Uterus (tissue), 4 donors: Measurements from ENCODE around the gene SLC44A4. TPM values are rescaled to one million over a fixed set of nuclear protein-coding genes. Genes with fewer than 3 reads are reported as not detected.
"Not testable (repeated sequence)": the region's sequence is repeated elsewhere in the genome, so short reads cannot be mapped to it uniquely, and the experiment has no call there.

Experiments used
- DNase-seq, 2 donors: peaks; one replicate each; pipeline ENCODE4 v3.0.0-alpha.2; 2019 to 2020
- H3K27ac ChIP-seq, 2 donors: fragments of 200-600 bp; sonication (generic); 1 replicate in 1 of 2; 2 replicates in 1 of 2; pipeline ENCODE4 v1.5.1; 2016 to 2018
- H3K27me3 ChIP-seq, 2 donors: fragments of 200-600 bp; sonication (generic); one replicate each; pipeline ENCODE4 v1.5.1; 2018 to 2019; ENCODE audit warnings: control low read depth in 1 of 2
- H3K36me3 ChIP-seq, 2 donors: fragments of 200-600 bp; sonication (generic); one replicate each; pipeline ENCODE4 v1.5.1; 2019; ENCODE audit warnings: control low read depth in 1 of 2
- H3K4me1 ChIP-seq, 2 donors: fragments of 200-600 bp; sonication (generic); one replicate each; pipeline ENCODE4 v1.5.1; 2018 to 2019; ENCODE audit warnings: control low read depth in 1 of 2
- H3K4me3 ChIP-seq, 2 donors: fragments of 200-600 bp; sonication (generic); 1 replicate in 1 of 2; 2 replicates in 1 of 2; pipeline ENCODE4 v1.5.1; 2018 to 2019; ENCODE audit warnings: mild to moderate bottlenecking in 1 of 2
- H3K9me3 ChIP-seq, 2 donors: fragments of 200-600 bp; sonication (generic); one replicate each; pipeline ENCODE4 v1.5.1; 2019; ENCODE audit warnings: control low read depth in 1 of 2
- POLR2A ChIP-seq, 2 donors: fragments of 450-650 bp; IDR thresholded peaks; one replicate each; pipeline ENCODE4 v1.6.1; 2016; ENCODE audit warnings: antibody characterized with exemption in 2 of 2, mild to moderate bottlenecking in 1 of 2, moderate library complexity in 1 of 2
- intact Hi-C: fragments of 100-400 bp; cut with DNase I; formaldehyde crosslinking; loops from one replicate; pipeline ENCODE4 v1.15.1; 2023; ENCODE audit warnings: low total_unique reads
- total RNA-seq, 4 donors: library from RNA; depleted of rRNA in 3 of 4; stranded (reverse); fragments of >200 nt in 3 of 4; gene quantifications; one replicate each; pipeline versions ENCODE4 v1.1.0 to v1.2.4, GENCODE V29; 2014 to 2023
- TF ChIP-seq, protein P1 (sequence below), 4 experiments: fragments of 200-600 bp in 2 of 4; fragments of 450-650 bp in 2 of 4; sonication (generic) in 2 of 4; IDR thresholded peaks; one replicate each; pipeline ENCODE4 v1.5.1; 2016 to 2019; ENCODE audit warnings: antibody characterized with exemption in 4 of 4, mild to moderate bottlenecking in 2 of 4, moderate library complexity in 1 of 4
- donor health status: DM: yes; HTN: yes; CAD: no.

SLC44A4 gene
- total RNA-seq, 4 donors from 2014 or later = 5.0 to 46.1 (median 5.8) TPM

DNA sequence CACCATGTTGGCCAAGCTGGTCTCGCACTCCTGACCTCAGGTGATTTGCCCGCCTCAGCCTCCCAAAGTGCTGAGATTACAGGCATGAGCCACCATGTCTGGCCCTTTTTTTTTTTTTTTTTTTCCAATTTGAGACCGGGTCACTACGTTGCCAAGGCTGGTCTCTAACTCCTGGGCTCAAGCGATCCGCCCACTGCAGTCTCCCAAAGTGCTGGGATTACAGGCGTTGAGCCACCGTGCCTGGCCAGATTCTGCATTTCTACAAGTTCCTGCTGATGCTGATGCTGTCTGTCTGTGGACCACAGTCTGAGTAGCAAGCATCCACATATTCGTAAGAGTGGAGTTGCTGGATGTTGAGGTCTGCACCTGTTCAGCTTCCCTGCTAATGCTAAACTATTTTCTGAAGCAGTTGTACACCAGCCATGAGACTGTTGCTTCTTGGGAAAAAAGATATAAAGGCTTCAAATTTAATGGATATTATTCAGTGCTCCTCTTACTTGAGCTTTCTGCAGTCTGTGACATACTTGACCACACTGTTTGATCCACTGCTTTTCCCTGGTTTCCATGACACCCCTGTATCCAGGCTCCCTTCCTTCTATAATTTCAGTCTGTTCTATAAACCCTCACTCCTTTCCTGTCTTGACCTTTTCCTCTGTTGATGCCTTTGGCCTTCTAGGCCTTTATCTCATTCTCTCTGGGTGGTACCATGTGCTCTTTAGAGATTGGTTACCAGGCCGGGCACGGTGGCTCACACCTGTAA, 33.2 kb upstream of the SLC44A4 start:
- H3K27me3 ChIP-seq = no peaks in the 10 kb centered on the region
- no peak for DNase-seq
- TF ChIP-seq, protein P1, sequence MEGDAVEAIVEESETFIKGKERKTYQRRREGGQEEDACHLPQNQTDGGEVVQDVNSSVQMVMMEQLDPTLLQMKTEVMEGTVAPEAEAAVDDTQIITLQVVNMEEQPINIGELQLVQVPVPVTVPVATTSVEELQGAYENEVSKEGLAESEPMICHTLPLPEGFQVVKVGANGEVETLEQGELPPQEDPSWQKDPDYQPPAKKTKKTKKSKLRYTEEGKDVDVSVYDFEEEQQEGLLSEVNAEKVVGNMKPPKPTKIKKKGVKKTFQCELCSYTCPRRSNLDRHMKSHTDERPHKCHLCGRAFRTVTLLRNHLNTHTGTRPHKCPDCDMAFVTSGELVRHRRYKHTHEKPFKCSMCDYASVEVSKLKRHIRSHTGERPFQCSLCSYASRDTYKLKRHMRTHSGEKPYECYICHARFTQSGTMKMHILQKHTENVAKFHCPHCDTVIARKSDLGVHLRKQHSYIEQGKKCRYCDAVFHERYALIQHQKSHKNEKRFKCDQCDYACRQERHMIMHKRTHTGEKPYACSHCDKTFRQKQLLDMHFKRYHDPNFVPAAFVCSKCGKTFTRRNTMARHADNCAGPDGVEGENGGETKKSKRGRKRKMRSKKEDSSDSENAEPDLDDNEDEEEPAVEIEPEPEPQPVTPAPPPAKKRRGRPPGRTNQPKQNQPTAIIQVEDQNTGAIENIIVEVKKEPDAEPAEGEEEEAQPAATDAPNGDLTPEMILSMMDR (IDR thresholded peaks at IDR 0.05) = no peak
- no peak for TF ChIP-seq POLR2A (IDR thresholded peaks at IDR 0.05)
- H3K4me1 ChIP-seq = no peaks in the 10 kb centered on the region
- intact Hi-C loops = no loop called here
- peak overlapping the region; percentile 69 to 88 for H3K27ac ChIP-seq
- H3K36me3 ChIP-seq = no peaks in the 10 kb centered on the region
- no peaks in the 10 kb centered on the region for H3K9me3 ChIP-seq
- no peak overlapping the region for H3K4me3 ChIP-seq

DNA sequence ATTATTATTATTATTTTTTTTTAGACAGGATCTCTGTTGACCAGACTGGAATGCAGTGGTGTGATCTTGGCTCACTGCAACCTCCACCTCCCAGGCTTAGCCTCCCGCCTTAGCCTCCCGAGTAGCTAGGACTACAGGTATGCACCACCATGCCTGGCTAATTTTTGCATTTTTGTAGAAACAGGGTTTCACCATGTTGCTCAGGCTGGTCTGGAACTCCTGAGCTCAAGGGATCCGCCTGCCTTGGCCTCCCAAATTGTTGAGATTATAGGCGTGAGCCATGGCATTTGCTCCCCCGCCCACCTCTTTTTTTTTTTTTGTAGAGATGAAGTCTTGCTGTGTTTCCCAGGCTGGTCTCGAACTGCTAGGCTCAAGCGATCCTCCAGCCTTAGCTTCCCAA, 30.5 kb upstream of the SLC44A4 start:
- H3K4me3 ChIP-seq, H3K36me3 ChIP-seq, H3K9me3 ChIP-seq, H3K4me1 ChIP-seq, DNase-seq, intact Hi-C loops, H3K27me3 ChIP-seq: not testable (repeated sequence)
- peak overlapping the region; percentile 29 to 88 for H3K27ac ChIP-seq

DNA sequence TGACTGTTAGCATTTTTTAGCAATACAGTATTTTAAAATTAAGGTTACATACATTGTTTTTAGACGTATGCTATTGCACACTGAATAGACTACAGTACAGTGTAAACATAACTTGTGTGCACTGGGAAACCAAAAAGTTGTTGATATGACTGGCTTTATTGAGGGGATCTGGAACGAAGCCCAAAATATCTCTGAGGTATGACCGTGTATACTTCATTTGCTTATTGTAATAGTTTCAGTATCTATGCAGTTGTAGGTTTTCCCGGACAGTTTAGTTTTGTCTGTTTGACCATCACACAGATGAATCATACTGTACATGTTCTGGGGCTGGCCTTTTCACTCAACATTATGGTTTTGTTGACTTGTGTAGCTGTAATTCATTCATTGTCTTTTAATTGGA, 30.0 kb upstream of the SLC44A4 start:
- intact Hi-C loops = no loop called here
- no peaks in the 10 kb centered on the region for H3K9me3 ChIP-seq
- H3K27ac ChIP-seq = peak overlapping the region; percentile 29 to 96
- TF ChIP-seq, protein P1 (IDR thresholded peaks at IDR 0.05) = no peak
- no peak for TF ChIP-seq POLR2A (IDR thresholded peaks at IDR 0.05)
- DNase-seq = no peak
- no peaks in the 10 kb centered on the region for H3K27me3 ChIP-seq
- H3K4me3 ChIP-seq = no peak overlapping the region
- H3K4me1 ChIP-seq = no peaks in the 10 kb centered on the region
- H3K36me3 ChIP-seq = no peaks in the 10 kb centered on the region

DNA sequence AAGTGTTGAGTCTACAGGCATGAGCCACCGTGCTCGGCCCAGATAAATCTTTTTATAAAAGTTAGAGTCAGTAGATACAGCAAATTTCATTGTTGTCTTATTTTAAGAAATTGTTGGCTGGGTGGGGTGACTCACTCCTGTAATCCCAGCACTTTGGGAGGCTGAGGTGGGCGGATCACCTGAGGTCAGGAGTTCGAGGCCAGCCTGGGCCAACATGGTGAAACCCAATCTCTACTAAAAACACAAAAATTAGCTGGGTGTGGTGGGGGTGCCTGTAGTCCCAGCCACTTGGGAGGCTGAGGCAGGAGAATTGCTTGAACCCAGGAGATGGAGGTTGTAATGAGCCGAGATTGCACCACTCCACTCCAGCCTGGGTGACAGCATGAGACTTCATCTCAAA, 29.5 kb upstream of the SLC44A4 start:
- intact Hi-C loops, H3K9me3 ChIP-seq, DNase-seq, H3K36me3 ChIP-seq, H3K4me3 ChIP-seq, H3K4me1 ChIP-seq, H3K27me3 ChIP-seq: not testable (repeated sequence)
- peak overlapping the region; percentile 15 to 96 for H3K27ac ChIP-seq

DNA sequence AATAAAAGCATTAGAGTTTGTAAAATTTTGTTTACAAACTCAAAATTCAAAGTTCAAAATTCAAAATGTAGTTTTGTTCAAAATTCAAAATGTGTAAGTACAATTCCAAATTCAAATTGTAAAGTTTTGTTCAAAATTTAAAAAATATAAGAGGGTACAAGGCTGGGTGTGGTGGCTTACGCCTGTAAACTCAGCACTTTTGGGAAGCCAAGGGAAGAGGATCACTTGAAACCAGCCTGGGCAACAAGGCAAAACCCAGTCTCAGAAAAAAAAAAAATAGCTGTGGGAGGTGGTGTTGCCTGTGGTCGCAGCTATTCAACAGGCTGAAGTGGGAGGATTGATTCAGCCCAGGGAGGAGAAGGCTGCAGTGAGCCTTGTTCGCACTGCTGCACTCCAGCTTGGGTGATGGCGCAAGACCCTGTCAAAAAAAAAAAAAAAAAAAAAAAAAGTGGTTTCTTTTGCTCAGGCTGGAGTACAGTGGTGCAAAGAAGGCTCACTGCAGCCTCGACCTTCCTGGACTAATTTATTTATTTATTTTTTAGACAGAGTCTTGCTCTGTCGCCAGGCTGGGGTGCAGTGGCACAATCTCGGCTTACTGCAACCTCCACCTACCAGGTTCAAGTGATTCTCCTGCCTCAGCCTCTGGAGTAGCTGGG, 28.5 kb upstream of the SLC44A4 start:
- peak overlapping the region; percentile 91 to 96 for H3K27ac ChIP-seq
- TF ChIP-seq POLR2A (IDR thresholded peaks at IDR 0.05) = no peak
- TF ChIP-seq, protein P1 (IDR thresholded peaks at IDR 0.05) = no peak
- peak; percentile 50 to 70 for DNase-seq
- peaks cover 0 to 8% of the 10 kb centered on the region in 2 donors for H3K4me1 ChIP-seq
- intact Hi-C loops = no loop called here
- H3K27me3 ChIP-seq = no peaks in the 10 kb centered on the region
- H3K9me3 ChIP-seq = no peaks in the 10 kb centered on the region
- no peaks in the 10 kb centered on the region for H3K36me3 ChIP-seq
- H3K4me3 ChIP-seq = no peak overlapping the region

DNA sequence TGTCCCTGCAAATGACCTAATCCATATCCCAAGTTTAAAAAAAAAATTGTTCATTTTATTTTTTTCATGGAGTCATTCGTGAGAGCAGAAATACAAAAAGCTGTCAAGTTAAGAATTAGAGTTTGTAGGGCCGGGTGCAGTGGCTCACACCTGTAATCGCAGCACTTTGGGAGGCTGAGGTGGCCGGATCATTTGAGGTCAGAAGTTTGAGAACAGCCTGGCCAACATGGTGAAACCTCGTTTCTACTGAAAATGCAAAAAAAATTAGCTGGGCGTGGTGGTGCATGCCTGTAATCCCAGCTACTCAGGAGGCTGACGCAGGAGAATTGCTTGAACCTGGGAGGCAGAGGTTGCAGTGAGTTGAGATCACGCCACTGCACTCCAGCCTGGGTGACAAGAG, 27.9 kb upstream of the SLC44A4 start:
- H3K4me1 ChIP-seq, H3K36me3 ChIP-seq, H3K4me3 ChIP-seq, H3K9me3 ChIP-seq, DNase-seq, intact Hi-C loops, H3K27me3 ChIP-seq: not testable (repeated sequence)
- peak overlapping the region; percentile 91 to 96 for H3K27ac ChIP-seq
